DOHH2 (cell line): ENCODE results near the gene BSN.

ENCODE experiments used
- EZH2phosphoT487 ChIP-seq: fragments of 200-600 bp; sonication (generic); IDR thresholded peaks from 2 replicates; pipeline ENCODE4 v1.6.1; 2017; ENCODE audit warnings: borderline replicate concordance, mild to moderate bottlenecking, antibody characterized with exemption, low read length, moderate library complexity, mixed read lengths
- TF ChIP-seq, protein P1 (sequence below): fragments of 200-600 bp; sonication (generic); IDR thresholded peaks from one replicate; pipeline ENCODE4 v1.5.1; 2014; ENCODE audit warnings: antibody characterized with exemption, mild to moderate bottlenecking, low read depth, low read length; ENCODE audit not compliant: poor library complexity, severe bottlenecking

DNA sequence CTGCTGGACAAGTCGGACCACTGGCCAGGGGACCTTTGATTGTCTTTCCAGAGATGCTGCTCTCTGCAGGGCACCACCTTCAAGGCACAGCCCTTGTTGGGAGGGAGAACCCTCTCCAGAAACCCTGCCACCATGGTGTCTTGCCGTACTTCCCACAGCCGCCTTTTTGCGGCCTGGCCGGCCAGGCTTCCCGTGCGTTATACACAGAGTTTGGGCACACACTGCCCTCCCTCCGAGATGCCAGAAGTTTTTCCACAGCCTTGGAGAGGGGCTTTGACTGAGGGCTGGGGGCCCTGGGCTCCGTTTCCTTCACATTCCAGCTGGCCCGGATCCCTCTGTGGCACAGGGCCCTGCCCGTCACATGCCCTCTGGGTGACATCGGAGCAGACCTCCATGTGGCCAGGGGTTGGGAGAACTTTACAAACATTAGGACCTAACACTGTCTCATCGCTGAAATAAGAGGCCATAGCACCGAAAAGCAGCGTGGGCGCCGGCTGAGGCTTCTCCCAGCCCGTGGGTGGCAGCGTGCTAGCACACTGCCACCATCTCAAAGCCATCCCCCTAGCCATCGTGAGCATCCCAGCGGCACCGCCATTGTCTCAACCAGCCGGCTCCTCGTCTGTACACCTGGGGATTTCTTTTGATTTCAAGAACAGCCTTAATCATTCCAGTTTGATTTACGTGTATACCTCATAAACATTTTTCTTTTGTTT lies 113.6 kb downstream of the BSN start:
- TF ChIP-seq, protein P1, sequence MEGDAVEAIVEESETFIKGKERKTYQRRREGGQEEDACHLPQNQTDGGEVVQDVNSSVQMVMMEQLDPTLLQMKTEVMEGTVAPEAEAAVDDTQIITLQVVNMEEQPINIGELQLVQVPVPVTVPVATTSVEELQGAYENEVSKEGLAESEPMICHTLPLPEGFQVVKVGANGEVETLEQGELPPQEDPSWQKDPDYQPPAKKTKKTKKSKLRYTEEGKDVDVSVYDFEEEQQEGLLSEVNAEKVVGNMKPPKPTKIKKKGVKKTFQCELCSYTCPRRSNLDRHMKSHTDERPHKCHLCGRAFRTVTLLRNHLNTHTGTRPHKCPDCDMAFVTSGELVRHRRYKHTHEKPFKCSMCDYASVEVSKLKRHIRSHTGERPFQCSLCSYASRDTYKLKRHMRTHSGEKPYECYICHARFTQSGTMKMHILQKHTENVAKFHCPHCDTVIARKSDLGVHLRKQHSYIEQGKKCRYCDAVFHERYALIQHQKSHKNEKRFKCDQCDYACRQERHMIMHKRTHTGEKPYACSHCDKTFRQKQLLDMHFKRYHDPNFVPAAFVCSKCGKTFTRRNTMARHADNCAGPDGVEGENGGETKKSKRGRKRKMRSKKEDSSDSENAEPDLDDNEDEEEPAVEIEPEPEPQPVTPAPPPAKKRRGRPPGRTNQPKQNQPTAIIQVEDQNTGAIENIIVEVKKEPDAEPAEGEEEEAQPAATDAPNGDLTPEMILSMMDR: no peak
- TF ChIP-seq EZH2phosphoT487: no peak
